ENCODE results near the gene CARHSP1.

The CARHSP1 gene

GRCh38 chr16:8868416-8869211 is at the start of gene CARHSP1 (continued):
- no peak; the same call in 1 of the 2 replicates for TF ChIP-seq ZNF501 (tag by site-specific recombination; IDR thresholded peaks at IDR 0.05)
- no peak for TF ChIP-seq AEBP2 (tag by site-specific recombination; IDR thresholded peaks at IDR 0.05; ENCODE audit: borderline replicate concordance)
- peak; percentile 40; the same call in 1 of the 2 replicates for TF ChIP-seq ZNF394 (tag by site-specific recombination; IDR thresholded peaks at IDR 0.05; ENCODE audit: borderline replicate concordance)
- no peak for TF ChIP-seq MEIS1 (CRISPR knock-in tag; IDR thresholded peaks at IDR 0.05; ENCODE audit: borderline replicate concordance)
- no peak for TF ChIP-seq ZNF184 (tag by site-specific recombination; IDR thresholded peaks at IDR 0.05)
- TF ChIP-seq ZNF830 (tag by site-specific recombination; IDR thresholded peaks at IDR 0.05; ENCODE audit: low read depth): no peak
- TF ChIP-seq ZNF664 (tag by site-specific recombination; IDR thresholded peaks at IDR 0.05): no peak
- no peak for TF ChIP-seq ZNF707 (tag by site-specific recombination; IDR thresholded peaks at IDR 0.05)
- peak; percentile 93 for TF ChIP-seq ZIC2 (tag by site-specific recombination; IDR thresholded peaks at IDR 0.05)
- no peak for TF ChIP-seq ZNF488 (tag by site-specific recombination; IDR thresholded peaks at IDR 0.05)
- peak; percentile 92 for TF ChIP-seq ZSCAN30 (tag by site-specific recombination; IDR thresholded peaks at IDR 0.05)
- TF ChIP-seq ZNF610 (tag by site-specific recombination; IDR thresholded peaks at IDR 0.05; ENCODE audit: borderline replicate concordance): peak; percentile 72; the same call in 1 of the 2 replicates
- peak; percentile 91 for TF ChIP-seq KLF16 (tag by site-specific recombination; IDR thresholded peaks at IDR 0.05)
- peak; percentile 99 for TF ChIP-seq ZNF341 (tag by site-specific recombination; IDR thresholded peaks at IDR 0.05; ENCODE audit: low read depth)
- no peak for TF ChIP-seq ZFP37 (tag by site-specific recombination; IDR thresholded peaks at IDR 0.05)
- no peak for TF ChIP-seq ZNF311 (tag by site-specific recombination; IDR thresholded peaks at IDR 0.05; ENCODE audit: borderline replicate concordance)
- no peak for TF ChIP-seq ZNF266 (tag by site-specific recombination; IDR thresholded peaks at IDR 0.05; ENCODE audit: low read depth)
- no peak for TF ChIP-seq ZFP41 (tag by site-specific recombination; IDR thresholded peaks at IDR 0.05; ENCODE audit: borderline replicate concordance)
- TF ChIP-seq ZNF362 (tag by site-specific recombination; IDR thresholded peaks at IDR 0.05): no peak
- TF ChIP-seq ZNF280D (tag by site-specific recombination; IDR thresholded peaks at IDR 0.05): no peak
- TF ChIP-seq REPIN1 (tag by site-specific recombination; IDR thresholded peaks at IDR 0.05; ENCODE audit: low read depth): no peak
- TF ChIP-seq ZNF280C (tag by site-specific recombination; IDR thresholded peaks at IDR 0.05): no peak
- no peak for TF ChIP-seq ZNF747 (tag by site-specific recombination; IDR thresholded peaks at IDR 0.05)
- peak; percentile 62 for TF ChIP-seq ZNF449 (tag by site-specific recombination; IDR thresholded peaks at IDR 0.05)
- no peak for TF ChIP-seq ZNF670 (tag by site-specific recombination; IDR thresholded peaks at IDR 0.05; ENCODE audit: low read depth)
- no peak for TF ChIP-seq ZNF155 (tag by site-specific recombination; IDR thresholded peaks at IDR 0.05)
- no peak for TF ChIP-seq ZNF366 (tag by site-specific recombination; conservative IDR thresholded peaks at IDR 0.05)
- TF ChIP-seq ZNF645 (tag by site-specific recombination; IDR thresholded peaks at IDR 0.05): no peak
